Liver (tissue), 9 donors: ENCODE data around the gene FANK1. TPM values are rescaled to one million over a fixed set of nuclear protein-coding genes. Genes with fewer than 3 reads are reported as not detected.
"Not testable (repeated sequence)": the region's sequence is repeated elsewhere in the genome, so short reads cannot be mapped to it uniquely, and the experiment has no call there.

Experiments used
- DNase-seq: peaks from one replicate; pipeline ENCODE4 v3.0.0-alpha.2; 2017; ENCODE audit warnings: low spot score
- H3K27ac ChIP-seq, 2 donors: one replicate each; pipeline ENCODE4 v1.7.0; 2013; ENCODE audit warnings: inconsistent platforms in 2 of 2, low read length in 2 of 2, control low read depth in 1 of 2, low read depth in 1 of 2, mild to moderate bottlenecking in 1 of 2
- H3K27me3 ChIP-seq, 4 donors: one replicate each; pipeline versions ENCODE4 v1.6.1 to v1.7.0; 2013; ENCODE audit warnings: low read length in 3 of 4, inconsistent platforms in 1 of 4, mild to moderate bottlenecking in 1 of 4, moderate library complexity in 1 of 4; ENCODE audit not compliant: control insufficient read depth in 4 of 4, insufficient read depth in 4 of 4
- H3K36me3 ChIP-seq, 4 donors: one replicate each; pipeline versions ENCODE4 v1.6.1 to v1.7.0; 2013; ENCODE audit warnings: low read length in 3 of 4, mild to moderate bottlenecking in 3 of 4, low read depth in 1 of 4, moderate library complexity in 1 of 4; ENCODE audit not compliant: control insufficient read depth in 4 of 4, insufficient read depth in 3 of 4
- H3K4me1 ChIP-seq, 4 donors: one replicate each; pipeline versions ENCODE4 v1.6.1 to v1.7.0; 2013; ENCODE audit warnings: low read length in 3 of 4, mild to moderate bottlenecking in 3 of 4, moderate library complexity in 1 of 4; ENCODE audit not compliant: control insufficient read depth in 4 of 4, insufficient read depth in 4 of 4
- H3K4me3 ChIP-seq, 3 donors: one replicate each; pipeline versions ENCODE4 v1.6.1 to v1.7.0; 2013; ENCODE audit warnings: low read length in 3 of 3, control low read depth in 1 of 3, low read depth in 1 of 3, mild to moderate bottlenecking in 1 of 3
- H3K9ac ChIP-seq, 2 donors: one replicate each; pipeline ENCODE4 v1.7.0; 2013; ENCODE audit warnings: low read length in 2 of 2, mild to moderate bottlenecking in 2 of 2, moderate library complexity in 2 of 2, control low read depth in 1 of 2, low read depth in 1 of 2
- H3K9me3 ChIP-seq, 4 donors: one replicate each; pipeline versions ENCODE4 v1.6.1 to v1.7.0; 2013; ENCODE audit warnings: low read length in 3 of 4; ENCODE audit not compliant: control insufficient read depth in 4 of 4
- ATF3 ChIP-seq: IDR thresholded peaks from 2 replicates; pipeline ENCODE4 v1.6.1; 2016; ENCODE audit warnings: antibody characterized with exemption
- CTCF ChIP-seq: fragments of 150-350 bp; IDR thresholded peaks from 2 replicates; pipeline ENCODE4 v1.5.1; 2017; ENCODE audit warnings: improper control_type of control experiment, low read depth, low read length; ENCODE audit not compliant: missing input control
- EGR1 ChIP-seq, 2 donors: IDR thresholded peaks; 2 replicates each; pipeline ENCODE4 v1.6.1; 2016 to 2018; ENCODE audit warnings: antibody characterized with exemption in 2 of 2, low read depth in 2 of 2
- FOXA1 ChIP-seq: IDR thresholded peaks from 2 replicates; pipeline ENCODE4 v1.6.1; 2016; ENCODE audit warnings: antibody characterized with exemption
- FOXA2 ChIP-seq: IDR thresholded peaks from 2 replicates; pipeline ENCODE4 v1.6.1; 2016; ENCODE audit warnings: antibody characterized with exemption
- GABPA ChIP-seq, 2 donors: IDR thresholded peaks in 1 of 2; conservative IDR thresholded peaks in 1 of 2; 2 replicates each; pipeline ENCODE4 v1.6.1; 2016; ENCODE audit warnings: antibody characterized with exemption in 2 of 2, mild to moderate bottlenecking in 1 of 2, moderate library complexity in 1 of 2
- HNF4A ChIP-seq, 2 donors: conservative IDR thresholded peaks; 2 replicates each; pipeline ENCODE4 v1.6.1; 2016; ENCODE audit warnings: antibody characterized with exemption in 2 of 2, mild to moderate bottlenecking in 2 of 2
- HNF4G ChIP-seq: IDR thresholded peaks from 2 replicates; pipeline ENCODE4 v1.6.1; 2016; ENCODE audit warnings: antibody characterized with exemption
- MAX ChIP-seq: IDR thresholded peaks from 2 replicates; pipeline ENCODE4 v1.6.1; 2016; ENCODE audit warnings: antibody characterized with exemption
- NR2F2 ChIP-seq: IDR thresholded peaks from 2 replicates; pipeline ENCODE4 v1.6.1; 2016; ENCODE audit warnings: antibody characterized with exemption
- RAD21 ChIP-seq, 2 donors: IDR thresholded peaks; 2 replicates each; pipeline ENCODE4 v1.6.1; 2016; ENCODE audit warnings: antibody characterized with exemption in 2 of 2, mild to moderate bottlenecking in 2 of 2
- REST ChIP-seq: IDR thresholded peaks from 2 replicates; pipeline ENCODE4 v1.6.1; 2016; ENCODE audit warnings: antibody characterized with exemption, mild to moderate bottlenecking
- SP1 ChIP-seq: IDR thresholded peaks from 2 replicates; pipeline ENCODE4 v1.6.1; 2018; ENCODE audit warnings: antibody characterized with exemption, mild to moderate bottlenecking
- YY1 ChIP-seq: IDR thresholded peaks from 2 replicates; pipeline ENCODE4 v1.6.1; 2016; ENCODE audit warnings: antibody characterized with exemption, mild to moderate bottlenecking
- ZBTB33 ChIP-seq: IDR thresholded peaks from 2 replicates; pipeline ENCODE4 v1.6.1; 2016; ENCODE audit warnings: antibody characterized with exemption
- WGBS: extraction: QIAGEN DNeasy Blood & Tissue Kit; methylation state at CpG from one replicate; pipeline ENCODE4 v1.1.7; 2013; 5-methylcytosine and 5-hydroxymethylcytosine counted together
- polyA plus RNA-seq, 2 donors: library from polyadenylated mRNA; stranded (reverse) in 1 of 2; unstranded in 1 of 2; fragments of 200-250 nt in 1 of 2; fragments of >200 nt in 1 of 2; fragmentation: Nextera tagmentation in 1 of 2; extraction: Ambion mirVana in 1 of 2; gene quantifications; one replicate each; pipeline versions ENCODE4 v1.2.1 to v1.2.3, GENCODE V29; 2013 to 2015
- total RNA-seq, 2 donors: library from RNA; depleted of rRNA; stranded (reverse); fragments of >200 nt; gene quantifications; one replicate each; pipeline ENCODE4 v1.2.3, GENCODE V29; 2014
- donor health status: healthy.
- donor health status: healthy.
- donor health status: healthy.
- donor health status: healthy.
- donor health status: healthy.

FANK1 gene
- total and polyA plus RNA-seq, 4 donors: 0.28 TPM; not detected in 3

- H3K4me3 ChIP-seq: no peak overlapping the region
- 64% methylated on average over 1 of the region's 1 CpG for WGBS
- H3K4me1 ChIP-seq: no peaks in the 10 kb centered on the region
- H3K36me3 ChIP-seq: no peaks in the 10 kb centered on the region
- no peaks in the 10 kb centered on the region for H3K9me3 ChIP-seq
- H3K27ac ChIP-seq: no peak overlapping the region
- DNase-seq: no peak
- TF ChIP-seq HNF4A (conservative IDR thresholded peaks at IDR 0.05) (no peak), CTCF (no peak), RAD21 (IDR thresholded peaks at IDR 0.05) (no peak)
- no peak overlapping the region for H3K9ac ChIP-seq
- peaks cover 0 to 5% (median 0%) of the 10 kb centered on the region in 4 donors for H3K27me3 ChIP-seq
Observed at GRCh38 chr10:125967533-125967932, 71.2 kb downstream of the FANK1 start.

GRCh38 chr10:125970077-125970630, 73.8 kb downstream of the FANK1 start:
- H3K9me3 ChIP-seq, H3K9ac ChIP-seq, H3K4me1 ChIP-seq, H3K27ac ChIP-seq, H3K27me3 ChIP-seq, H3K36me3 ChIP-seq, H3K4me3 ChIP-seq, DNase-seq: not testable (repeated sequence)
- WGBS: 88% methylated on average over 35 of the region's 36 CpGs

- TF ChIP-seq FOXA2 (no peak), HNF4A (conservative IDR thresholded peaks at IDR 0.05) (no peak), EGR1 (IDR thresholded peaks at IDR 0.05; ENCODE audit: low read depth in 2 of 2) (no peak), HNF4G (no peak), FOXA1 (no peak), NR2F2 (no peak), SP1 (no peak), GABPA (IDR thresholded peaks at IDR 0.05 in 1 of 2, conservative IDR thresholded peaks at IDR 0.05 in 1 of 2) (no peak), REST (no peak), ZBTB33 (no peak), CTCF (no peak), MAX (no peak), YY1 (no peak), ATF3 (no peak)
- Histone ChIP-seq H3K9me3 (no peaks in the 10 kb centered on the region), H3K9ac (no peak overlapping the region), H3K27ac (no peak overlapping the region), H3K27me3 (no peaks in the 10 kb centered on the region), H3K4me3 (no peak overlapping the region), H3K36me3 (no peaks in the 10 kb centered on the region), H3K4me1 (no peaks in the 10 kb centered on the region)
- WGBS: 84% methylated on average over 6 of the region's 6 CpGs
- no peak for DNase-seq
Observed at GRCh38 chr10:125976960-125977605, 80.7 kb downstream of the FANK1 start.
